Hematopoietic multipotent progenitor cell treated with erythropoietin and hydrocortisone succinate and interleukin-3 and kit ligand, for 6 days (in vitro differentiated cells): ENCODE results near the gene DNASE1L1.
A peak's percentile ranks its signal among the peaks of the same experiment; 100 is the strongest.
"Not testable (repeated sequence)": the region's sequence is repeated elsewhere in the genome, so short reads cannot be mapped to it uniquely, and the experiment has no call there.

Experiments
- DNase-seq: peaks from one replicate; pipeline ENCODE4 v3.0.0-alpha.2; 2015

DNASE1L1 gene

GRCh38 chrX:154403192-154403591 lies 5.9 kb downstream of the DNASE1L1 start:
- no peak for DNase-seq

DNA sequence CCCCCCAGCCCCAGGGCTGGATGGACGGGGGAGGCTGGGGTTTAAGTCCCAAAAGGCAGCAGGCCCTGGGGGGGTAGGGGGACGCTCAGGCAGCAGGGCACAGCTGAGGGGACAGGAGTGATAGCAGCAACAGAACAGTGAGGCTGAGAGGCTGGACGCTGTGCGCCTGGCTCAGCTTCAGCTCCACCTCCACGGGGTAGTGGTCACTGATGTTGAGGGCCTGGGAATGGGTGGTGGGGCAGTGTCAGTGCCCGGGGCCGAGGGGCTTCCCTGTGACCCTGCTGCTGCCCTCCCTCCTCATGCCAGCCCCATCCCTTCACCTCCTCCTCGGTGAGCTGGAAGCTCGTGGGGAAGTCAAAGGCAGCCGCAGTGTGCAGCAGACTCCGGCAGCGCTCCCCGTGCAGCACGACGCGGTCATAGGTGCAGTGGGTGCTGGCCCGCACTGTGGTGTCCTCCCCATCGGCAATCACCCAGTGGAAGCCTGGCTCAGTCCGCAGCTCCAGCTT lies 6.4 kb downstream of the DNASE1L1 start:
- no peak for DNase-seq

GRCh38 chrX:154401918-154402621 lies 7.0 kb downstream of the DNASE1L1 start:
- DNase-seq: peak; percentile 35

- peak; percentile 43 for DNase-seq
These were observed 7.8 kb downstream of the DNASE1L1 start for GRCh38 chrX:154401045-154401799.

GRCh38 chrX:154400369-154400817 lies 8.7 kb downstream of the DNASE1L1 start:
- DNase-seq: not testable (repeated sequence)

DNA sequence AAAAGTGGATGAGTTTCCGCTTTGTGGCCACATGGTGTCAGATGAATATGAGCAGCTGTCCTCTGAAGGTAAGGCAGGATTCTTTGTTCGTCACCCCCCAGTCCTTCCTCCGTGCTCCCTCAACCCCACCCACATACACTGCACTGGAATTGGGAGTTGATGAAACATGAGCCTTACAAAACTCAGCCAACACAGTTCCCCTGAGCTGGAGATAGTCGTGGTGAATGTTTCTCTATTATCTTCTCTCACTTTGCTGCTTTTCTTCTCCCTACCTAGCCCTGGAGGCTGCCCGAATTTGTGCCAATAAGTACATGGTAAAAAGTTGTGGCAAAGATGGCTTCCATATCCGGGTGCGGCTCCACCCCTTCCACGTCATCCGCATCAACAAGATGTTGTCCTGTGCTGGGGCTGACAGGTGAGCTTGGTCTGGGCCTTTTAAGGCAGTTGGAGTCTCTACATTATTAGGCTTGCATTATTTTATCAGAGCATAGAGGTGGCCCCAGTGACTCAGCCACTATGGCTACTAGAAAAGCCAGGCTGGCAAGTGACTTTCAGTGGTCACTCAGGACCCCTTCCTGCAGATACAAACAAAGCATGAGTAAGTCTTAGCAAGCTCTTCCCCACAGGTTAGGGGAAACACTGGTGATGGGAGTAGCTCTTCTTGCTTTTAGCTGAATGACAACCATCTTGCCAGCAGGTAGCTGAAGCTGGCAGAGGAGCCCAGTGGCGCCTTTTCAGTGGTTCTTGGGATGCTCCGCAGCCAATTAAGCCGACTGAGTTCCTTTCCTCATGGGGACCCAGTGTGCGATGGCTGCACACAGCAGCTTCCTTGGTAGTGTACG lies 9.3 kb downstream of the DNASE1L1 start:
- peak; percentile 10 for DNase-seq

DNA sequence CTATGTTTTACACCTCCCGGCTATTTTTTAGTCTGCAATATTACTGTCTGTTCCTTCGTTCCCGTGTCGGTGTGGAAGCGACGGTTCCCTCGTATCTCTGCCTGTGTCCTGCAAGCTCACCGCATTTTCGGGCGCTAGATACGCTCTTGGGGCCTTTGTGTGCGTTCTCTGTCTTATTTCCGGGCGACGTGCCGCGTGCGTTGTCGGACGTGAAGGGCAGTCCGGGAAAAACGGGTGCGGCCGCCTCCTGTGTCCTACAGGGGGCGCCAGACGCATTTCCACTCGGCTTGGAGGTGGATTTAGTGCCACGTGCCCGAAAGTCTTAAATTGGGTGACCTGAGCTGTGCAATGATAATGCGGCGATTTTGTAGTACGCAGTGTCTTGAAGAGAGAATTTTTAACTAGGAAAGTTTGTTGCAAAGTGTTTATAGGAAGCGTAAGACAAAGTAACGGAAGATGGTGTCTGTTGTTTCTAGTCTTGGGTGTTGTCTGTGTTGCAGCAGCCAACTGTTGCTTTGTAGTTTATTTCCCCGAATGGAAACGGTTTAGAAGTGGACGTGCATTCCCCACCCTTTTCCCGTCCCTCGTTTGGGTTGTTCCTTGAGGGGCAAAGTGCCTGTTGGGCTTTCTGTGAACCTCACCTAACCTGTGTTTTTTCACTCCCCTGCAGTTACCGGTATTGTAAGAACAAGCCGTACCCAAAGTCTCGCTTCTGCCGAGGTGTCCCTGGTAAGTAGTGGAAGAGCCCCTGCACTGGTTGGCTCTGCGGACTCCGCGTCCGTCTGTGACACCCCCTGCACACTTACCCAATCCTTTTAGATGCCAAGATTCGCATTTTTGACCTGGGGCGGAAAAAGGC lies 10.2 kb downstream of the DNASE1L1 start:
- peak; percentile 86 for DNase-seq

DNA sequence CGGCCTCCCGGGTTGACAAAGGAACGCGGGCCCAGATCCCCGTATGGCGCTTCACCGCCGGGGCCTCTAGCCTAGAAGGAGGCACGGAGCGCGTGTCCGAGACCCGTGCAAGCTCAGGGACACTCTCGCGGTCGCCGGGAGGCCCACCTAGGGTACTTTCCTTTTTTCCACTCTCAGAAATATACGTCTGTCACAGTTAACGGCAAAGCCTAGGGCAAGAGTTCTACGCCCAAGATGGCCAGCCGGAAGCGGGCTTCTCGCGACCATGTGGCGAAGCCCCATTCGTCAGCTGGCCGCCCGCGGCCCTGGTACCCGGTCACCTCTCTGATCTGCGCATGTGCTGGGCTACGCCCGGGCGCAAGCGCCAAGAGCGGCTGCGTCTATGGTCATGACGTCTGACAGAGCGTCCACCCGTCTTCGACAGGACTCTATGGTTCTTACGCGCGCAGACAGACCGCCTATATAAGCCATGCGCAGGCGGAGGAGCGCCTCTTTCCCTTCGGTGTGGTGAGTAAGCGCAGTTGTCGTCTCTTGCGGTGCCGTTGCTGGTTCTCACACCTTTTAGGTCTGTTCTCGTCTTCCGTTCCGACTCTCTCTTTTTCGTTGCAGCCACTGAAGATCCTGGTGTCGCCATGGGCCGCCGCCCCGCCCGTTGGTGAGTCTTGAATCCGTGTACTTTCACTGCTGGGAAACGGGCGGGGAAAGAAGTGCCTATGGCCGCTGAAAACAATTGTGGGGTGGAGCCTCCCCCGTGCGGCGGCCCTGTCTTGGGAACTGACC lies 11.0 kb downstream of the DNASE1L1 start, which contains the start of gene RPL10:
TSS of gene RPL10 (plus strand) at position 490 of the 780 bp plus-strand sequence. CDS start at position 633, 143 bp downstream.
- peak; percentile 95 for DNase-seq

GRCh38 chrX:154396973-154397887 lies 11.8 kb downstream of the DNASE1L1 start:
- peak; percentile 84 for DNase-seq

DNA sequence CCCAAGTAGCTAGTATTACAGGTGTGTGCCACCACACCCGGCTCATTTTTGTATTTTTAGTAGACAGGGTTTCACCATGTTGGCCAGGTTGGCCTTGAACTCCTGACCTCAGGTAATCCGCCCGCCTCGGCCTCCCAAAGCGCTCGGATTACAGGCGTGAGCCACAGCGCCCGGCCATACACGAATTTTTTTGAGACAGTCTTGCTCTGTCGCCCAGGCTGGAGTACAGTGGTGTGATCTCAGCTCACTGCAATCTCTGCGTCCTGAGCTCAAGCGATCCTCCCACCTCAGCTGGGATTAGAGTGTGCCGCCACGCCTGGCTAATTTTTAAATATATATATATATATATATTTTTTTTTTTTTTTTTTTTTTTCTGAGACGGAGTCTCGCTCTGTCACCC lies 12.7 kb downstream of the DNASE1L1 start:
- DNase-seq: not testable (repeated sequence)

DNA sequence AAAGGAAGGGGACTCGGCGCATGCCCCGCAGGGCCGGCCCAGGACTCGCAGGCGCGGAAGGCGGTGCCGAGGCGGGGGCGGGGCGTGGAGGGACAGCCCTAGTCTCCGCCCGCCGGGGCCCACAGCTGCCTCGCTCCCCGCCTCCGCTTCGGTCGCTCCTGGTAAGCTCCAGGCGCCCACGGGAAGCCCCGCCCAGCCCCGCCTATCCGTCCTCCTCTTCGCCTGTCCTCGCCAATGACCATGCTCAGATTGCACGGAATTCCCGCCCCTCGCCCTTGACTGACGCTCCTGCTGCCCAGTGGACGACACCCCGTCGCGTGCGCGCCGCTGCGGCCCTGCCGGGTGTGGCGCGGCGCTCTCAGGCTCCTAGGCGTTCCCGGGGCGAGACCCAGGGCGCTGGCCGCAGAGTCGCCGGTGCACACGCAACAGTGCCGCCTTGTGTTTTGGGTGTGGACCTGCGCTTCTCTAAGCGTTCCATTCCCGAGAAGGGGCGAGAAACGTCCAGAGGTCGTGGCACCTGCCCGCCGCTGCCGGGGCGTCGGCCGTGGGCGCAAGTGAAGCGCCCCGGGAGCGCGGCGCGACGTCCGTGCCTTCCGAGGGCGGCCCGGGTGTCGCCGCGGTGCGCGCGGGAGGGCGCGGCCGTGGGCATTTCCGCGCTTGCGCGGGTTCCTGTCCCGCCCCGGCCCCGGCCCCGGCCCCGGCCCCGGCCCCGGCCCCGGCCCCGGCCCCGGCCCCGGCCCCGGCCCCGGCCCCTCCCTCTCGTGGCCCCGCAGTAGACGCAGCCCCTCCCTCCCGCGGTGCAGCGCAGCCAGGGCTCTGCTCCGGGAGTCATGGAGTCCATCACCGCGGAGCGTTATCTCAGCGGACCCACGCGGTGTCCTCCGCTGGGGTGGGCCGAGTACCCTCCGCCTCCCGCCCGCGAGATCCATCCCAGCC lies 19.0 kb downstream of the DNASE1L1 start:
- DNase-seq: not testable (repeated sequence)

DNA sequence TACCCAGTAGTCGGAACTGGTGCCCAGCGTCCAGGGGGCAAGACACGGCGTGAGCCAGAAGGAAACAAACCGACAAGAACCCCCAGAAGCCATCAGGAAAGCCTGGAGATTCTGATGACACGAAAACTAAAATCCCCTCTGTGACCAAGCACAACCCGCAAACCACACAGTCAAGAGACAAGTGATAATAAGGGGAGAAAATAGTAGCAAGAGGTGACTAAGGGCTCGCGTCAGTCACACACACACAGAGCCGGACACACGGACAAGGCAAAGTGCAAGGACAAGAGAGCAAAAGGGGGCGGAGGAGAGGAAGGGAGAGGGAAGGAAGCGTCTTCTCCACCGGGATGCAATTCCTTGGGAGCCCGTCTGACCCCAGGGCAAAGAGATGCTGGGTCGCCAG lies 20.4 kb downstream of the DNASE1L1 start:
- not testable (repeated sequence) for DNase-seq

GRCh38 chrX:154388094-154388493 lies 21.0 kb downstream of the DNASE1L1 start:
- DNase-seq: not testable (repeated sequence)

DNA sequence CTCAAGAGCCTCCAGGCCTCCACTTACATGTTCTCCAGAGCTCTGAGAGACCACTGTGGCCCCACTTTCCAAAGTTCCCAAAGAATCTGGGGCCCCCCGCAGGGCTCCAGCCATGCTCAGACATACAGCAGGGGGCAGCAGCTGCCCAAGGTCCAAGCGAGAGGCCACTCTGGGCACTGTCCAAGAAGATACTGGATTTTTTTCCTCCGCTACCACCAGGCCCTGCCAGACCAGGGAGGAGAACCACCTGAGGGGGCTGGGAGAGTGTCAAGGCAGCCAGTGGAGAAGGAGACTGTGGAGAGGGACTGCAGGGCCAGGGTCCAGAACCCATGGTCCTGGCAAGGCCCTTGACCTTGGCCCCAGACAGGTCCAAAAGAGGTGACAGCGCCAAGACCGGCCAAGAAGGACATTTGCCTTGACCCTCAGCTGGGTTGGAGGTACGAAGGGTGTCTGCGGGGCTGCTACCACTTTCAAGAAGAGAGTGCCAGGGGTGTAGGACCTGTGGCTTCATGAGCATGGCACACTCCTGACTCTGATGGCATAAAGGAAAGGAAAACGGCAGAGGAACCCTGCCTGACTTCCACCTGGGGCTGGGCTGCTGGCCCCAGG lies 24.7 kb downstream of the DNASE1L1 start:
- no peak for DNase-seq

DNA sequence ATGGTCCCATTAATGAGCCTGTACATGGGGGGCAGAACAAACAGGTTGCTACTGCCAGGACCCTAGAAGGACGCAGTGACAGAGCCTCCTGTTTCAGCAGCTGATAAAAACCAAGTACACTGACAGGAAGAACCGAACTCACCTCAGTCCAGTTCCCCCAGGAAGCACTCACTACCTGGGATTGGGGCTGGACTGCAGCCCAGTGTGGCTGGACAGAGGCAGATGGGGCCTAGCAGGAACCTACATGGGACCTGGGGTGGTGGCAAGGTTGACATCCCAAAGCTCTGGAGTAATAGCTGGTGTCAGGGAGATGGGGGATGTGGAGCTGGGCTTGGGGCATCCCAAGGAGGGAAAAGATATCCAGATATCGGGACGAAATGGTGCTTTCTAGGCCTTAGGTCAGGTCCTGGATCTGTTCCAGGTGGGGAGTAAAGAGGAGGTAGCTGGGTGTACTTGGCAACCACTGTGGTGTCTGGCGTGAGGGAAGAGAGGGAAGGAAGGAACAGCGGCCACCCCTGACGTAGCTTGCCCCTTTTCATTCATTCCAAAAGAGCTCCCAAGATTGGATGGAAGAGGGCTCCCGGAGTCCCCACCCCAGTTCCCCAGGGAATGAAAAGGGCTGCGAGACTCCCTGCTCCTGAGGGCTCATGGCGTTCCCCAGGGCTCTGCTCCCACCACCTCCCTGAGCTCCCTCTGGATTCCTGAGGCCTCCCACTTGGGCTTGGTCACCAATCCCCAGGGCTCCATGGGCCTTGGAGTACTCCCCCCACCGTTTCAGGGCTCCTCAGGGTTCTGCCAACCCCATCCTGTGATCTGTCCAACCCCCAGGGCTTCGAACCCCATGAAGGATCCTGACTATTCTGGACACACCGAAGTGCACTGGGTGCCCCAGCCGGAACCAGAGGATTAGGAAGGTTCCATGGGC lies 25.4 kb downstream of the DNASE1L1 start:
- DNase-seq: no peak

- DNase-seq: no peak
These were observed 26.5 kb downstream of the DNASE1L1 start for GRCh38 chrX:154382483-154383069.

DNA sequence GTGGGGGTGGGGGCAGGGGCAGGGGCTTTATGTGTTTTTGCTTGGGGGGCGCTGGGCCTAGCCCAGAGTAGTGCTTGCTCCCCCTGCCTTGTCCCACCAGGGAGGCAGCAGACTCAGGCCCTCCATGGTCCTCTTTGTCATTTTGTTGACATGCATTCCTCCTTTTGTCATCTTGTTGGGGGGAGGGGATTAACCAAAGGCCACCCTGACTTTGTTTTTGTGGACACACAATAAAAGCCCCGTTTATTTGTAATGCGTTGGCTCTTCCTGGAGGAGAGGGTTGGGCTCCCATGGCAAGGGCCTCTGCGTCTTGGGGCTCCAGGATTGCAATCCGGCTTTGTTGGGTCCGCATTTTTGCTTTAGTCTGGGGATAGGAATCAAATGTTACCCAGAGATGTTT lies 27.8 kb downstream of the DNASE1L1 start:
- no peak for DNase-seq
